SK-N-SH (cell line): Measurements from ENCODE around the gene LSR. TPM values are rescaled to one million over a fixed set of nuclear protein-coding genes. Genes with fewer than 3 reads are reported as not detected.

ENCODE experiments used
- CTCF ChIA-PET: fragments of 300-600, 350-600 bp; formaldehyde crosslinking; extraction: SDS; loops from one replicate; lab custom pipeline; 2021; lab: Yijun Ruan, JAX
- POLR2A ChIA-PET: fragments of 350-600 bp; sonication (Branson Sonifier 250); formaldehyde crosslinking; extraction: SDS; loops from one replicate; lab custom pipeline; 2020; ENCODE audit warnings: antibody characterized with exemption, inconsistent platforms; lab: Yijun Ruan, JAX
- DNase-seq: peaks from one replicate; pipeline ENCODE4 v3.0.0; 2012
- H2AFZ ChIP-seq: fragments of 200-600 bp; sonication (generic); 2 replicates; pipeline ENCODE4 v1.8.1; 2016; ENCODE audit warnings: antibody characterized with exemption, mild to moderate bottlenecking, low read depth
- H3F3A ChIP-seq: fragments of 200-600 bp; sonication (generic); replicated peaks from 2 replicates; pipeline ENCODE3; 2016; ENCODE audit warnings: antibody characterized with exemption, mild to moderate bottlenecking; ENCODE audit not compliant: insufficient read depth
- H3K27ac ChIP-seq, 2 experiments: fragments of 200-500 bp in 1 of 2; fragments of 200-600 bp in 1 of 2; sonication (Bioruptor generic) in 1 of 2; sonication (generic), shearing (Covaris generic) in 1 of 2; 2 replicates each; pipeline versions ENCODE4 v1.5.1 to v1.6.1; 2014 to 2016; ENCODE audit warnings: low read depth in 2 of 2, inconsistent platforms in 1 of 2, low read length in 1 of 2, mild to moderate bottlenecking in 1 of 2, mixed read lengths in 1 of 2
- H3K27me3 ChIP-seq: fragments of 200-600 bp; sonication (generic), shearing (Covaris generic); 2 replicates; pipeline ENCODE4 v1.6.1; 2016; ENCODE audit warnings: mixed run types; ENCODE audit not compliant: insufficient read depth
- H3K36me3 ChIP-seq, 2 experiments: fragments of 200-500 bp in 1 of 2; fragments of 200-600 bp in 1 of 2; sonication (Bioruptor generic) in 1 of 2; sonication (generic) in 1 of 2; replicated peaks in 1 of 2; 2 replicates each; pipeline versions ENCODE3 to v1.5.1; 2014 to 2016; ENCODE audit warnings: low read length in 1 of 2, mild to moderate bottlenecking in 1 of 2; ENCODE audit not compliant: insufficient read depth in 2 of 2, control insufficient read depth in 1 of 2
- H3K4me1 ChIP-seq, 2 experiments: fragments of 200-500 bp in 1 of 2; fragments of 200-600 bp in 1 of 2; sonication (Bioruptor generic) in 1 of 2; sonication (generic), shearing (Covaris generic) in 1 of 2; 2 replicates each; pipeline versions ENCODE4 v1.5.1 to v1.6.1; 2014 to 2016; ENCODE audit warnings: low read depth in 1 of 2, low read length in 1 of 2, mixed run types in 1 of 2; ENCODE audit not compliant: insufficient read depth in 2 of 2, control insufficient read depth in 1 of 2
- H3K4me2 ChIP-seq: fragments of 200-600 bp; sonication (generic), shearing (Covaris generic); 2 replicates; pipeline ENCODE4 v1.6.1; 2017; ENCODE audit warnings: mixed run types
- H3K4me3 ChIP-seq, 2 experiments: fragments of 200-500 bp in 1 of 2; fragments of 200-600 bp in 1 of 2; sonication (Bioruptor generic) in 1 of 2; sonication (generic), shearing (Covaris generic) in 1 of 2; 2 replicates each; pipeline versions ENCODE4 v1.5.1 to v1.8.1; 2014 to 2016; ENCODE audit warnings: low read depth in 2 of 2, inconsistent platforms in 1 of 2, low read length in 1 of 2, mild to moderate bottlenecking in 1 of 2, mixed read lengths in 1 of 2, moderate library complexity in 1 of 2
- H3K79me2 ChIP-seq: fragments of 200-600 bp; sonication (generic); 2 replicates; pipeline ENCODE4 v1.8.1; 2017; ENCODE audit warnings: mild to moderate bottlenecking; ENCODE audit not compliant: insufficient read depth
- H3K9ac ChIP-seq: fragments of 200-600 bp; sonication (generic); 2 replicates; pipeline ENCODE4 v1.6.1; 2017; ENCODE audit warnings: mixed run types
- H3K9me2 ChIP-seq: fragments of 200-600 bp; sonication (generic); 2 replicates; pipeline ENCODE4 v1.6.1; 2017; ENCODE audit warnings: mixed run types
- H3K9me3 ChIP-seq: fragments of 200-600 bp; sonication (generic); 2 replicates; pipeline ENCODE4 v1.6.1; 2017; ENCODE audit warnings: mixed run types, mild to moderate bottlenecking, moderate library complexity
- H4K20me1 ChIP-seq: fragments of 200-600 bp; sonication (generic); 2 replicates; pipeline ENCODE4 v1.6.1; 2017; ENCODE audit warnings: mild to moderate bottlenecking, mixed run types; ENCODE audit not compliant: insufficient read depth
- ELF1 ChIP-seq: IDR thresholded peaks from 2 replicates; pipeline ENCODE4 v1.4.0; 2012
- EP300 ChIP-seq, 2 experiments: IDR thresholded peaks; 2 replicates each; pipeline versions ENCODE4 v1.4.0 to v1.6.1; 2012; ENCODE audit warnings: borderline replicate concordance in 1 of 2, low read depth in 1 of 2, low read length in 1 of 2
- EZH2phosphoT487 ChIP-seq: fragments of 200-600 bp; sonication (generic); IDR thresholded peaks from 2 replicates; pipeline ENCODE4 v1.6.1; 2017; ENCODE audit warnings: low read depth, mixed run types, mild to moderate bottlenecking, antibody characterized with exemption, moderate library complexity, borderline replicate concordance
- FOXJ3 ChIP-seq: sonication (generic); formaldehyde crosslinking; IDR thresholded peaks from 2 replicates; pipeline ENCODE4 v1.5.1; 2020; ENCODE audit warnings: mild to moderate bottlenecking, missing genetic modification reagents
- JUND ChIP-seq: IDR thresholded peaks from 2 replicates; pipeline ENCODE4 v1.4.0; 2012
- MEF2A ChIP-seq: IDR thresholded peaks from 2 replicates; pipeline ENCODE4 v1.4.0; 2012; ENCODE audit warnings: low read depth, borderline replicate concordance
- NRF1 ChIP-seq: IDR thresholded peaks from 2 replicates; pipeline ENCODE4 v1.6.1; 2012; ENCODE audit warnings: low read depth, mild to moderate bottlenecking, low read length
- RCOR1 ChIP-seq: fragments of 150-350 bp; IDR thresholded peaks from 2 replicates; pipeline ENCODE4 v1.6.1; 2017; ENCODE audit warnings: antibody characterized with exemption, low read length
- SIN3A ChIP-seq: IDR thresholded peaks from 2 replicates; pipeline ENCODE4 v1.6.1; 2012; ENCODE audit warnings: low read depth, mild to moderate bottlenecking, low read length, moderate library complexity, borderline replicate concordance
- SMC3 ChIP-seq: IDR thresholded peaks from 2 replicates; pipeline ENCODE4 v1.6.1; 2012; ENCODE audit warnings: low read depth, low read length, improper control_type of control experiment
- TAF1 ChIP-seq: IDR thresholded peaks from 2 replicates; pipeline ENCODE4 v1.6.1; 2012; ENCODE audit warnings: low read depth, mild to moderate bottlenecking, low read length, moderate library complexity, borderline replicate concordance
- TEAD4 ChIP-seq: IDR thresholded peaks from 2 replicates; pipeline ENCODE4 v1.4.0; 2012; ENCODE audit warnings: mild to moderate bottlenecking, borderline replicate concordance; ENCODE audit not compliant: insufficient read depth
- YY1 ChIP-seq: IDR thresholded peaks from 2 replicates; pipeline ENCODE4 v1.4.0; 2012; ENCODE audit warnings: low read depth, mild to moderate bottlenecking
- WGBS: methylation state at CpG from one replicate; pipeline ENCODE4 v1.1.6; 2017; ENCODE audit warnings: low lambda C conversion rate; 5-methylcytosine and 5-hydroxymethylcytosine counted together
- polyA plus RNA-seq, 3 experiments: library from polyadenylated mRNA; depleted of rRNA; stranded (reverse); fragments of >200 nt; gene quantifications; 2 replicates each; pipeline ENCODE4 v1.2.3, GENCODE V29; 2012
- TF ChIP-seq, protein P1 (sequence below): IDR thresholded peaks from 2 replicates; pipeline ENCODE4 v1.4.0; 2012; ENCODE audit warnings: low read depth
- TF ChIP-seq, protein P2 (sequence below): IDR thresholded peaks from 2 replicates; pipeline ENCODE4 v1.4.0; 2012; ENCODE audit warnings: low read depth, borderline replicate concordance

Gene LSR
- polyA plus RNA-seq, 1 of the 3 experiments (the other 2 are of a cell fraction), result 0.62 TPM

- ChIA-PET CTCF (no interaction called here), POLR2A (no interaction called here)
- Histone ChIP-seq H3K27ac (no peak overlapping the region), H3K79me2 (no peaks in the 10 kb centered on the region), H3K9ac (no peak overlapping the region), H3K4me2 (no peak overlapping the region), H3K9me2 (no peaks in the 10 kb centered on the region), H3K27me3 (peaks cover 60% of the 10 kb centered on the region), H3F3A (no peaks in the 10 kb centered on the region), H3K9me3 (no peaks in the 10 kb centered on the region), H2AFZ (no peak overlapping the region), H4K20me1 (no peaks in the 10 kb centered on the region), H3K4me3 (no peak overlapping the region), H3K4me1 (no peaks in the 10 kb centered on the region), H3K36me3 (no peaks in the 10 kb centered on the region)
- TF ChIP-seq TEAD4, result no peak
- TF ChIP-seq ELF1, result no peak
- no peak for TF ChIP-seq TAF1
- no peak for TF ChIP-seq EZH2phosphoT487
- WGBS, result 78% methylated on average over 2 of the region's 2 CpGs
- no peak for DNase-seq
These were observed 49.1 kb downstream of the LSR start for GRCh38 chr19:35297922-35298321.

- TF ChIP-seq JUND, result no peak
- TF ChIP-seq SIN3A, result no peak
- TF ChIP-seq MEF2A, result no peak
- no peak for TF ChIP-seq NRF1
- no peak for TF ChIP-seq ELF1
- no peak for TF ChIP-seq SMC3
- TF ChIP-seq EP300 (IDR thresholded peaks at IDR 0.05; ENCODE audit: borderline replicate concordance in 1 of 2, low read depth in 1 of 2, low read length in 1 of 2), result no peak
- TF ChIP-seq, protein P1, sequence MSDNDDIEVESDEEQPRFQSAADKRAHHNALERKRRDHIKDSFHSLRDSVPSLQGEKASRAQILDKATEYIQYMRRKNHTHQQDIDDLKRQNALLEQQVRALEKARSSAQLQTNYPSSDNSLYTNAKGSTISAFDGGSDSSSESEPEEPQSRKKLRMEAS, result no peak
- TF ChIP-seq FOXJ3, result no peak
- no peak for TF ChIP-seq YY1
- TF ChIP-seq, protein P2, sequence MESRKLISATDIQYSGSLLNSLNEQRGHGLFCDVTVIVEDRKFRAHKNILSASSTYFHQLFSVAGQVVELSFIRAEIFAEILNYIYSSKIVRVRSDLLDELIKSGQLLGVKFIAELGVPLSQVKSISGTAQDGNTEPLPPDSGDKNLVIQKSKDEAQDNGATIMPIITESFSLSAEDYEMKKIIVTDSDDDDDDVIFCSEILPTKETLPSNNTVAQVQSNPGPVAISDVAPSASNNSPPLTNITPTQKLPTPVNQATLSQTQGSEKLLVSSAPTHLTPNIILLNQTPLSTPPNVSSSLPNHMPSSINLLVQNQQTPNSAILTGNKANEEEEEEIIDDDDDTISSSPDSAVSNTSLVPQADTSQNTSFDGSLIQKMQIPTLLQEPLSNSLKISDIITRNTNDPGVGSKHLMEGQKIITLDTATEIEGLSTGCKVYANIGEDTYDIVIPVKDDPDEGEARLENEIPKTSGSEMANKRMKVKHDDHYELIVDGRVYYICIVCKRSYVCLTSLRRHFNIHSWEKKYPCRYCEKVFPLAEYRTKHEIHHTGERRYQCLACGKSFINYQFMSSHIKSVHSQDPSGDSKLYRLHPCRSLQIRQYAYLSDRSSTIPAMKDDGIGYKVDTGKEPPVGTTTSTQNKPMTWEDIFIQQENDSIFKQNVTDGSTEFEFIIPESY, result no peak
- no peak for TF ChIP-seq RCOR1
- DNase-seq, result no peak
- ChIA-PET CTCF (no interaction called here), POLR2A (no interaction called here)
- peaks cover 60% of the 10 kb centered on the region for H3K27me3 ChIP-seq
- H3K79me2 ChIP-seq, result no peaks in the 10 kb centered on the region
- no peaks in the 10 kb centered on the region for H3K9me2 ChIP-seq
- no peaks in the 10 kb centered on the region for H3K9me3 ChIP-seq
- H2AFZ ChIP-seq, result no peak overlapping the region
- 90% methylated on average over 5 of the region's 5 CpGs for WGBS
- H3K27ac ChIP-seq, result no peak overlapping the region
- no peaks in the 10 kb centered on the region for H3F3A ChIP-seq
- no peaks in the 10 kb centered on the region for H3K36me3 ChIP-seq
- no peak overlapping the region for H3K4me2 ChIP-seq
- H3K4me1 ChIP-seq, result no peaks in the 10 kb centered on the region
- no peaks in the 10 kb centered on the region for H4K20me1 ChIP-seq
- no peak overlapping the region for H3K4me3 ChIP-seq
- H3K9ac ChIP-seq, result no peak overlapping the region
These were observed 49.8 kb downstream of the LSR start for GRCh38 chr19:35298561-35298972.
